Retinal pigment epithelial cell (primary cell): Measurements from ENCODE around the gene MYL9.

ENCODE experiments used
- DNase-seq: peaks from one replicate; pipeline ENCODE4 v3.0.0-alpha.2; 2010; ENCODE audit warnings: low read depth
- H3K4me3 ChIP-seq: 2 replicates; pipeline ENCODE4 v1.5.1; 2011; ENCODE audit warnings: mild to moderate bottlenecking, low read length, control low read depth, moderate library complexity
- CTCF ChIP-seq: conservative IDR thresholded peaks from 2 replicates; pipeline ENCODE4 v1.5.1; 2011; ENCODE audit warnings: low read depth, low read length, control low read depth, inconsistent platforms

MYL9 gene

DNA sequence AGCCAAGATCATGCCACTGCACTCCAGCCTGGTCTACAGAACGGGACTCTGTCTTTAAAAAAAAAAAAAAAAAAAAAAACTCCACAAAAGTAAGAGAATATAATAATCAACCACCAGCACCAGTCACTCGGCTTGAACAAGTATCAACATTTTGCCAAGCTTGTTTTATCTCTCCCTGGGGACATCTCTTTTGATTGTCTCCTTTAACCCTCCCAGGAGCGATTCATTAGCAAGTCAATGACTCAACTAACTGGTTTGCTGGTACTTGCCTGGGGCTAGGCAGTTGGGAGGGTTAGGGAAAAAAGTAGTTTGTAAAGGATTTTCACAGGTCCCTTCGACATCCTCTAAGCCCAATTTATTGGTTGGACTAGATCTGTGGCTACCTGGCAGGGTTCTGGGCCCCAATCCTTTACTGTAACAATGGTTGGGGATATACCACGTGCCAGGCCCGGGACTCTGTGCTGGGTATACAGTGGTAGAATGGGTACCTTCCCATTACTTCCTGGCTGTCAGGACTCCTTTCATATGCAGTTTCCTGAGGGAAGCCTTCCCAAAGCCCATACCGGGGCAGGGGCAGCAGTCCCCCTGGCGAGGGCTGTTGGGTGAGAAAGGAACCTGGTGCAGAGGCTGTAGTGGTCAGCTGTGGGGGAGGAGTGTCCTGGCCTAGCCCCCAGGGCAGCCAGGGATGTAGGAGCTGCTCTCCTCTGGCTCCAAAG, 44.2 kb downstream of the MYL9 start:
- TF ChIP-seq CTCF = no peak
- DNase-seq = no peak
- H3K4me3 ChIP-seq = no peak overlapping the region

GRCh38 chr20:36587388-36588070, 46.2 kb downstream of the MYL9 start:
- H3K4me3 ChIP-seq = no peak overlapping the region
- no peak for TF ChIP-seq CTCF
- no peak for DNase-seq

DNA sequence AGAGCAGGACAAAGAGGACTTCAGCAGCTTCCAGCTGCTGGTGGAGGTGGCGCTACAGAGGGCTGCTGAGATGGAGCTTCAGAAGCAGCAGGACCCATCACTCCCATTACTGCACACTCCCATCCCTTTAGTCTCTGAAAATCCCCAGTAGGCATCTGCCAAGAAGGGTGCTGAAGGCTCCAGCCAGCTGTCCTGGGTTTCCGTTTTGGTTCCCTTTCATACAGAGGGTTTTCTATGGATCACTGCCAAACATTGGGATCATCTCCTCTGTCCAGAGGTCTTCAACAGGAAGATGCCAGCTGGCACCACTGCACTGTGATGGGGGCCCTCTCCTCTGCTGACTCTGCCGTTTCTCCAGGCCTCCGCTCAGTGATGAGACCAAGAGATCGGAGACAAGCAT, 50.0 kb downstream of the MYL9 start:
- TF ChIP-seq CTCF = no peak
- H3K4me3 ChIP-seq = no peak overlapping the region
- no peak for DNase-seq

- no peak overlapping the region for H3K4me3 ChIP-seq
- peak; percentile 29 for TF ChIP-seq CTCF
- no peak for DNase-seq
These were observed 50.7 kb downstream of the MYL9 start for GRCh38 chr20:36591854-36592641.

DNA sequence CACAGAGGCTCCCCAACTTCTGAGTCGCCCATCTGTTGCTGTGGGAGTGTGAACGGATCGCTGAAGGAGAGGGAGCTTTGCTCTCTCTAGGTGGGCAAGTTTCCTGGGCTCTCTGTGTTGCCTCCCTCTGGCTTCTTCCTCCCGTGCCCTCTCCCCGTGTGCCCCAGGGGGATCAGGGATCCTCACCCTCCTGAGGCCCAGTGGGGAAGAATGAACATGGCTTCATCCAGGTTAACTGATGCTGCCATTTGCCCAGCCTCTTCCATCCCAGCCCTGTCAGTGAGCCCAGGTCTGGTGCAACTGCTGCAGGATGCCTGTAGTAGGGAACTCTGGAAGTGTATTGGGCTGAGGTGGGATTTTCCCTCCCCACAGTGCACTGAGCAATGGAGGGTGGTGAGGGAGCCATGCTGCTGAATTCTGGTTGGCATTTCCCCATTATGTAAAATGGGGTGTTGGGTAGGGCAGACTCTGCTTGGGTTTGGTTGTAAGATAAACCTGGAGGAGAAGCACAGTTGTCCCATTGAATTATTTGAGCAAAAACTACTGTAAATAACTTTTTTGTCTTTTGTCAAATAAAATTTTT, 52.1 kb downstream of the MYL9 start:
- no peak for DNase-seq

DNA sequence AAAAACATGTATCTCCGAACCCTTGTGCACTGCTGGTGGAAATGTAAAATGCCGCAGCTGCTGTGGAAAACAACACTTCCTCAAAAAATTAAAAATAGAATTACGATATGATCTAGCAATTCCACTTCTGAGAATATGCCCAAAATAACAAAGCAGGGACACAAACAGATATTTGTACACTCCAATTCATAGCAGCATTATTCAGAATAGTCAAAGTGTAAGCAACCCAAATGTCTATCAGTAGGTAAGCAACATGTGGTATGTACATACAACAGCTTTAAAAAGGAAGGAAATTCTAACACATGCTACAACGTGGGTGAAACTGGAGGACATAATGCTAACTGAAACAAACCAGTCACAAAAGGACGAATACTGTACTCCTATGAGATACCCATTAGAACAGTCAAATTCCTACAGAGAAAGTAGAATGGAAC, 58.6 kb downstream of the MYL9 start:
- no peak overlapping the region for H3K4me3 ChIP-seq
- DNase-seq = no peak
- no peak for TF ChIP-seq CTCF

More for the DNA sequence above, 52.1 kb downstream of the MYL9 start:
- H3K4me3 ChIP-seq = no peak overlapping the region
- TF ChIP-seq CTCF = no peak
